Heart left ventricle (tissue), 16 donors: ENCODE results near the gene KRTAP5-6. TPM values are rescaled to one million over a fixed set of nuclear protein-coding genes. Genes with fewer than 3 reads are reported as not detected.

ENCODE experiments used
- ATAC-seq, 4 donors: fragments of 200-7000 bp; cut with Tn5 transposase; one replicate each; pipeline ENCODE4 v1.9.1; 2020 to 2022; ENCODE audit warnings: moderate library complexity in 4 of 4, mild to moderate bottlenecking in 3 of 4, moderate number of reproducible peaks in 1 of 4
- DNase-seq, 5 donors: peaks; one replicate each; pipeline ENCODE4 v3.0.0-alpha.2; 2020
- H3K27ac ChIP-seq, 12 donors: fragments of 200-600 bp; sonication (generic) in 4 of 12; one replicate each; pipeline versions ENCODE4 v1.5.0 to v1.8.0; 2016 to 2022; ENCODE audit warnings: mild to moderate bottlenecking in 2 of 12
- H3K27me3 ChIP-seq, 9 donors: fragments of 200-600 bp; sonication (generic) in 2 of 9; one replicate each; pipeline versions ENCODE4 v1.5.1 to v1.8.0; 2016 to 2022; ENCODE audit warnings: mild to moderate bottlenecking in 3 of 9
- H3K36me3 ChIP-seq, 9 donors: fragments of 200-600 bp; sonication (generic) in 2 of 9; one replicate each; pipeline versions ENCODE4 v1.5.0 to v1.8.0; 2018 to 2022; ENCODE audit warnings: mild to moderate bottlenecking in 2 of 9
- H3K4me1 ChIP-seq, 12 donors: fragments of 200-600 bp; sonication (generic) in 4 of 12; one replicate each; pipeline versions ENCODE4 v1.5.0 to v1.8.0; 2016 to 2022; ENCODE audit warnings: mild to moderate bottlenecking in 3 of 12
- H3K4me3 ChIP-seq, 12 donors: fragments of 200-600 bp; sonication (generic) in 4 of 12; one replicate each; pipeline versions ENCODE4 v1.5.0 to v1.8.0; 2017 to 2022; ENCODE audit warnings: mild to moderate bottlenecking in 9 of 12, moderate library complexity in 4 of 12
- H3K9me3 ChIP-seq, 12 donors: fragments of 200-600 bp; sonication (generic) in 4 of 12; one replicate each; pipeline versions ENCODE4 v1.5.0 to v1.8.0; 2016 to 2022; ENCODE audit warnings: mild to moderate bottlenecking in 1 of 12
- CTCF ChIP-seq, 12 donors: fragments of 200-600 bp; sonication (generic) in 4 of 12; IDR thresholded peaks; one replicate each; pipeline versions ENCODE4 v1.5.0 to v1.8.0; 2018 to 2022; ENCODE audit warnings: antibody characterized with exemption in 12 of 12, mild to moderate bottlenecking in 5 of 12
- POLR2A ChIP-seq, 2 donors: fragments of 450-650 bp; IDR thresholded peaks; one replicate each; pipeline ENCODE4 v1.6.1; 2017; ENCODE audit warnings: antibody characterized with exemption in 2 of 2, mild to moderate bottlenecking in 2 of 2, moderate library complexity in 2 of 2
- WGBS, 4 donors: extraction: QIAGEN DNeasy Blood & Tissue Kit in 2 of 4; methylation state at CpG; one replicate each; pipeline versions ENCODE4 v1.1.5 to v1.1.7; 2013 to 2018; 5-methylcytosine and 5-hydroxymethylcytosine counted together
- intact Hi-C, 10 donors: fragments of 100-400 bp; cut with DNase I; formaldehyde crosslinking; loops; one replicate each; pipeline versions ENCODE4 v1.11.1 to v1.14.2; 2022
- polyA plus RNA-seq, 2 donors: library from polyadenylated mRNA; stranded (reverse); fragments of 200-250 nt; gene quantifications; one replicate each; pipeline ENCODE4 v1.2.3, GENCODE V29; 2013
- total RNA-seq, 9 donors: library from RNA; depleted of rRNA in 2 of 9; stranded (reverse); fragments of >200 nt in 2 of 9; fragmentation: NEBNext Ultra II Directional in 3 of 9; extraction: Animal tissue kit (Norgen Biotek cat#: 25700) in 3 of 9; gene quantifications; one replicate each; pipeline versions ENCODE4 v1.1.0 to v1.2.4, GENCODE V29; 2016 to 2023
- donor health status: ischemic (EF 13 %, LVEDD 7.1; RV severe dilation, severe dysfunction).
- donor health status: healthy with polysubstance abuse.
- donor health status: DM: no; HTN: yes; CAD: no.
- donor health status: DM: no; HTN: no; CAD: no.
- donor health status: ischemic (EF 25% LVEDD 6.9; RV normal size, moderate dysfunction).
- donor health status: ischemic (EF 25% LVEDD 5.7; RV mildly dilated, moderate dysfunction).
- donor health status: healthy.
- donor health status: DM: yes; HTN: yes; CAD: no.
- donor health status: ischemic (EF 35%, LVEDD 5.7; RV mildly dilated, moderate dysfunction).
- donor health status: nonischemic (EF 11% LVEDD 7.7; RV severe dilation, severe dysfunction).
- donor health status: DM: yes; HTN: yes; CAD: no.
- donor health status: PGD.
- donor health status: ischemic (EF 29% LVEDD 5.4; RV normal size, mild dysfunction).
- donor health status: nonischemic (EF 23%, LVEDD 6.1; RV moderate dilation, normal function).

KRTAP5-6 gene
- total and polyA plus RNA-seq, 11 donors, result not detected

- ATAC-seq, result no peak
- Histone ChIP-seq H3K4me1 (no peaks in the 10 kb centered on the region), H3K27ac (no peak overlapping the region), H3K9me3 (no peaks in the 10 kb centered on the region), H3K4me3 (no peak overlapping the region), H3K27me3 (peaks cover 0 to 6% (median 0%) of the 10 kb centered on the region in 9 donors), H3K36me3 (no peaks in the 10 kb centered on the region)
- TF ChIP-seq CTCF (IDR thresholded peaks at IDR 0.05) (no peak), POLR2A (IDR thresholded peaks at IDR 0.05) (no peak)
- intact Hi-C loops, result loop anchor here in 1 of 10 donors (5.0 kb wide), 1 partner anchor 99 kb away; no protein-coding TSS in a partner anchor
- DNase-seq, result no peak
- 84 to 89% (median 86%) methylated on average over 10 of the region's 10 CpGs for WGBS, 4 donors
Measured at GRCh38 chr11:1708716-1709115, 11.7 kb downstream of the KRTAP5-6 start.

- intact Hi-C loops, result loop anchor here in 4 of 10 donors (5.0 to 10.0 kb wide), 3 partner anchors 37 to 90 kb away; partner anchors contain the start of genes CTSD (in 2 of the 4) and IFITM10 (in 1 of the 4)
- WGBS, 4 donors, result 72 to 82% (median 75%) methylated on average over 24 of the region's 24 CpGs
- Histone ChIP-seq H3K4me3 (no peak overlapping the region), H3K9me3 (no peaks in the 10 kb centered on the region), H3K27me3 (peaks cover 0 to 6% (median 0%) of the 10 kb centered on the region in 9 donors), H3K27ac (peak overlapping the region in 1 of 12 donors; percentile 49), H3K36me3 (no peaks in the 10 kb centered on the region), H3K4me1 (peaks cover 0 to 7% (median 0%) of the 10 kb centered on the region in 12 donors)
- ATAC-seq (peak; percentile 62 to 91 (median 88)), DNase-seq (peak in 4 of 5 donors; percentile 50 to 84 (median 59))
- TF ChIP-seq POLR2A (IDR thresholded peaks at IDR 0.05), result no peak
- no peak for TF ChIP-seq CTCF (IDR thresholded peaks at IDR 0.05)
Measured at GRCh38 chr11:1714908-1715885, 18.2 kb downstream of the KRTAP5-6 start.

- intact Hi-C loops, result loop anchor here in 3 of 10 donors (5.0 to 10.0 kb wide), 3 partner anchors 35 to 87 kb away; partner anchors contain the start of genes CTSD (in 1 of the 3) and IFITM10 (in 1 of the 3)
- DNase-seq (peak in 4 of 5 donors; percentile 31 to 76 (median 52)), ATAC-seq (peak; percentile 64 to 83 (median 74))
- no peaks in the 10 kb centered on the region for H3K9me3 ChIP-seq
- H3K27ac ChIP-seq, result peak overlapping the region in 8 of 12 donors; percentile 42 to 80 (median 64)
- H3K36me3 ChIP-seq, result no peaks in the 10 kb centered on the region
- H3K27me3 ChIP-seq, result peaks cover 0 to 6% (median 0%) of the 10 kb centered on the region in 9 donors
- no peak overlapping the region for H3K4me3 ChIP-seq
- 48 to 54% (median 50%) methylated on average over 8 of the region's 8 CpGs for WGBS, 4 donors
- peaks cover 0 to 7% (median 0%) of the 10 kb centered on the region in 12 donors for H3K4me1 ChIP-seq
- TF ChIP-seq POLR2A (IDR thresholded peaks at IDR 0.05) (no peak), CTCF (IDR thresholded peaks at IDR 0.05) (no peak)
Measured at GRCh38 chr11:1717745-1718144, 20.8 kb downstream of the KRTAP5-6 start.

- 91 to 94% (median 93%) methylated on average over 15 of the region's 15 CpGs for WGBS, 4 donors
- ATAC-seq (no peak), DNase-seq (no peak)
- TF ChIP-seq POLR2A (IDR thresholded peaks at IDR 0.05) (no peak), CTCF (IDR thresholded peaks at IDR 0.05) (no peak)
- Histone ChIP-seq H3K36me3 (no peaks in the 10 kb centered on the region), H3K4me3 (no peak overlapping the region), H3K27ac (peak overlapping the region in 8 of 12 donors; percentile 42 to 80 (median 64)), H3K9me3 (no peaks in the 10 kb centered on the region), H3K4me1 (peaks cover 0 to 7% (median 0%) of the 10 kb centered on the region in 12 donors), H3K27me3 (peaks cover 0 to 7% (median 0%) of the 10 kb centered on the region in 9 donors)
- intact Hi-C loops, result loop anchor here in 3 of 10 donors (5.0 to 10.0 kb wide), 3 partner anchors 34 to 86 kb away; partner anchors contain the start of genes CTSD (in 1 of the 3) and IFITM10 (in 1 of the 3)
Measured at GRCh38 chr11:1718326-1718725, 21.3 kb downstream of the KRTAP5-6 start.
